WTC11 (cell line): ENCODE data around the gene SPTBN4.

Experiments
- CREB1 ChIP-seq: sonication (generic); formaldehyde crosslinking; IDR thresholded peaks from 2 replicates; pipeline ENCODE4 v1.8.0; 2023; ENCODE audit warnings: mild to moderate bottlenecking, missing genetic modification reagents
- CTCF ChIP-seq: fragments of 200-600 bp; IDR thresholded peaks from 2 replicates; pipeline ENCODE4 v1.8.0; 2022; ENCODE audit warnings: antibody characterized with exemption
- ELF4 ChIP-seq: sonication (generic); formaldehyde crosslinking; IDR thresholded peaks from 2 replicates; pipeline ENCODE4 v1.8.1; 2022; ENCODE audit warnings: low read depth, mild to moderate bottlenecking, moderate library complexity, missing genetic modification reagents
- TEAD4 ChIP-seq: sonication (generic); formaldehyde crosslinking; IDR thresholded peaks from 2 replicates; pipeline ENCODE4 v1.8.0; 2022; ENCODE audit warnings: mild to moderate bottlenecking, missing genetic modification reagents
- ZBTB21 ChIP-seq: sonication (generic); formaldehyde crosslinking; IDR thresholded peaks from 2 replicates; pipeline ENCODE4 v1.8.1; 2023; ENCODE audit warnings: mild to moderate bottlenecking, missing genetic modification reagents, borderline replicate concordance

GRCh38 chr19:40599331-40599901 is 132.6 kb downstream of the SPTBN4 start:
- TF ChIP-seq TEAD4 (CRISPR knock-in tag): no peak
- no peak for TF ChIP-seq ZBTB21 (CRISPR knock-in tag)
- no peak for TF ChIP-seq CTCF
- no peak for TF ChIP-seq CREB1
- no peak for TF ChIP-seq ELF4 (CRISPR knock-in tag)
